ENCODE measurements around the gene CRACR2A.

GRCh38 chr12:3672113-3672509, 80.8 kb downstream of the CRACR2A start:
- TF ChIP-seq CTCF (IDR thresholded peaks at IDR 0.05; ENCODE audit: low read length), result no peak
- no peak for TF ChIP-seq EZH2phosphoT487 (IDR thresholded peaks at IDR 0.05; ENCODE audit: low read length)

Data from MM.1S (cell line).